ENCODE measurements around the gene LORICRIN. TPM values are rescaled to one million over a fixed set of nuclear protein-coding genes. Genes with fewer than 3 reads are reported as not detected.

Gene LORICRIN
- total and polyA plus RNA-seq, 2 experiments from 2014 or later, result not detected

GRCh38 chr1:153308540-153308939 is 49.1 kb downstream of the LORICRIN start:
- Histone ChIP-seq H3K36me3 (no peaks in the 10 kb centered on the region), H3K9me3 (ENCODE audit: low read depth) (no peaks in the 10 kb centered on the region), H3K27me3 (peaks cover 6% of the 10 kb centered on the region), H3K4me1 (ENCODE audit: low read depth) (no peaks in the 10 kb centered on the region), H3K27ac (no peak overlapping the region), H3K4me3 (no peak overlapping the region)
- DNase-seq (ENCODE audit: low read depth in 1 of 2, low spot score in 1 of 2), result no peak
- TF ChIP-seq CTCF (IDR thresholded peaks at IDR 0.05; ENCODE audit: low read depth, low read length), result no peak

GRCh38 chr1:153309441-153309840 is 50.0 kb downstream of the LORICRIN start:
- TF ChIP-seq CTCF (IDR thresholded peaks at IDR 0.05; ENCODE audit: low read depth, low read length), result no peak
- Histone ChIP-seq H3K4me1 (ENCODE audit: low read depth) (no peaks in the 10 kb centered on the region), H3K36me3 (no peaks in the 10 kb centered on the region), H3K27ac (no peak overlapping the region), H3K27me3 (peaks cover 6% of the 10 kb centered on the region), H3K9me3 (ENCODE audit: low read depth) (no peaks in the 10 kb centered on the region), H3K4me3 (no peak overlapping the region)
- DNase-seq (ENCODE audit: low read depth in 1 of 2, low spot score in 1 of 2), result no peak

GRCh38 chr1:153310526-153310925 is 51.0 kb downstream of the LORICRIN start:
- Histone ChIP-seq H3K27ac (no peak overlapping the region), H3K36me3 (no peaks in the 10 kb centered on the region), H3K27me3 (no peaks in the 10 kb centered on the region), H3K4me1 (ENCODE audit: low read depth) (no peaks in the 10 kb centered on the region), H3K9me3 (ENCODE audit: low read depth) (no peaks in the 10 kb centered on the region), H3K4me3 (no peak overlapping the region)
- DNase-seq (ENCODE audit: low read depth in 1 of 2, low spot score in 1 of 2), result no peak
- no peak for TF ChIP-seq CTCF (IDR thresholded peaks at IDR 0.05; ENCODE audit: low read depth, low read length)

Other genes with a start within 250 kb of the LORICRIN start
- not detected in 2 replicates for gene SPRR1B, start 228.5 kb upstream of the LORICRIN start, total RNA-seq
- not detected in 2 replicates for gene SPRR1B, start 228.5 kb upstream of the LORICRIN start, polyA plus RNA-seq
- not detected in 2 replicates for gene SPRR2D, start 218.6 kb upstream of the LORICRIN start, total RNA-seq
- gene SPRR2D, start 218.6 kb upstream of the LORICRIN start, polyA plus RNA-seq, result not detected in 2 replicates
- not detected in 2 replicates for gene SPRR2A, start 202.2 kb upstream of the LORICRIN start, total RNA-seq
- gene SPRR2A, start 202.2 kb upstream of the LORICRIN start, polyA plus RNA-seq, result not detected in 2 replicates
- gene SPRR2B, start 188.1 kb upstream of the LORICRIN start, total RNA-seq, result not detected in 2 replicates
- not detected in 2 replicates for gene SPRR2B, start 188.1 kb upstream of the LORICRIN start, polyA plus RNA-seq
- gene SPRR2E, start 165.2 kb upstream of the LORICRIN start, total RNA-seq, result not detected in 2 replicates
- gene SPRR2E, start 165.2 kb upstream of the LORICRIN start, polyA plus RNA-seq, result not detected in 2 replicates
- 2.9 and 5.1 TPM in 2 replicates for gene SPRR2F, start 146.2 kb upstream of the LORICRIN start, total RNA-seq
- 13.9 and 25.7 TPM in 2 replicates for gene SPRR2F, start 146.2 kb upstream of the LORICRIN start, polyA plus RNA-seq
- not detected in 2 replicates for gene SPRR2G, start 108.8 kb upstream of the LORICRIN start, total RNA-seq
- gene SPRR2G, start 108.8 kb upstream of the LORICRIN start, polyA plus RNA-seq, result not detected in 2 replicates
- gene LELP1, start 56.3 kb upstream of the LORICRIN start, total RNA-seq, result not detected in 2 replicates
- not detected in 2 replicates for gene LELP1, start 56.3 kb upstream of the LORICRIN start, polyA plus RNA-seq
- gene PRR9, start 42.1 kb upstream of the LORICRIN start, total RNA-seq, result not detected in 2 replicates
- gene PRR9, start 42.1 kb upstream of the LORICRIN start, polyA plus RNA-seq, result not detected in 2 replicates
- gene PGLYRP3, start 53.3 kb downstream of the LORICRIN start, total RNA-seq, result not detected in 2 replicates
- gene PGLYRP3, start 53.3 kb downstream of the LORICRIN start, polyA plus RNA-seq, result not detected in 2 replicates
- not detected in 2 replicates for gene PGLYRP4, start 89.2 kb downstream of the LORICRIN start, total RNA-seq
- gene PGLYRP4, start 89.2 kb downstream of the LORICRIN start, polyA plus RNA-seq, result 0.33 TPM in 1 of 2 replicates, not detected in the other
- gene S100A9, start 98.2 kb downstream of the LORICRIN start, total RNA-seq, result 0.74 and 1.3 TPM in 2 replicates
- gene S100A9, start 98.2 kb downstream of the LORICRIN start, polyA plus RNA-seq, result 3.0 TPM in 1 of 2 replicates, not detected in the other
- gene S100A12, start 115.9 kb downstream of the LORICRIN start, total RNA-seq, result not detected in 2 replicates
- not detected in 2 replicates for gene S100A12, start 115.9 kb downstream of the LORICRIN start, polyA plus RNA-seq
- 1.9 TPM in 1 of 2 replicates, not detected in the other for gene S100A8, start 131.4 kb downstream of the LORICRIN start, total RNA-seq
- 4.4 and 12.2 TPM in 2 replicates for gene S100A8, start 131.4 kb downstream of the LORICRIN start, polyA plus RNA-seq
- gene S100A7A, start 156.8 kb downstream of the LORICRIN start, total RNA-seq, result not detected in 2 replicates
- gene S100A7A, start 156.8 kb downstream of the LORICRIN start, polyA plus RNA-seq, result not detected in 2 replicates
- gene S100A7, start 201.0 kb downstream of the LORICRIN start, total RNA-seq, result not detected in 2 replicates
- not detected in 2 replicates for gene S100A7, start 201.0 kb downstream of the LORICRIN start, polyA plus RNA-seq